H1 (cell line): Measurements from ENCODE around the gene HS6ST3. TPM values are rescaled to one million over a fixed set of nuclear protein-coding genes. Genes with fewer than 3 reads are reported as not detected.
A peak's percentile ranks its signal among the peaks of the same experiment; 100 is the strongest.

Source experiments
- CHD7 ChIP-seq: fragments of 300-600 bp; sonication (generic); IDR thresholded peaks from 2 replicates; pipeline ENCODE4 v1.7.1; 2012; ENCODE audit warnings: low read length, moderate library complexity, mild to moderate bottlenecking, inconsistent platforms; ENCODE audit not compliant: insufficient replicate concordance
- CREB1 ChIP-seq: IDR thresholded peaks from 2 replicates; pipeline ENCODE4 v1.6.1; 2012; ENCODE audit warnings: inconsistent platforms
- polyA plus RNA-seq, 7 experiments: library from polyadenylated mRNA; depleted of rRNA in 3 of 7; stranded (reverse) in 5 of 7; unstranded in 2 of 7; fragments of >200 nt in 5 of 7; fragments of 200-250 nt in 2 of 7; gene quantifications; 1 replicate in 5 of 7; 2 replicates in 1 of 7; 4 replicates in 1 of 7; pipeline versions ENCODE4 v1.2.1 to v1.2.3, GENCODE V29; 2011 to 2013; ENCODE audit warnings: missing spikeins in 2 of 7, mixed read lengths in 2 of 7
- total RNA-seq: library from RNA; stranded (reverse); fragmentation: NEBNext Ultra II Directional; extraction: Animal tissue kit (Norgen Biotek cat#: 25700); gene quantifications from 2 replicates; pipeline ENCODE4 v1.2.1, GENCODE V29; 2021

Gene HS6ST3
- total and polyA plus RNA-seq, 2 of the 8 experiments (the other 6 are each of a cell fraction or from before 2014, with no cell fraction given): 0.45 to 1.2 TPM

GRCh38 chr13:96052656-96053002 is 37.3 kb upstream of the HS6ST3 start (continued):
- TF ChIP-seq CHD7 (no peak), CREB1 (peak; percentile 53; the same call in 1 of the 2 replicates)
